Heart left ventricle (tissue), 13 donors: ENCODE data around the gene HES6.

Source experiments
- POLR2A ChIP-seq, 2 donors: fragments of 450-650 bp; IDR thresholded peaks; one replicate each; pipeline ENCODE4 v1.6.1; 2017; ENCODE audit warnings: antibody characterized with exemption in 2 of 2, mild to moderate bottlenecking in 2 of 2, moderate library complexity in 2 of 2
- TF ChIP-seq, protein P1 (sequence below), 12 donors: fragments of 200-600 bp; sonication (generic) in 4 of 12; IDR thresholded peaks; one replicate each; pipeline versions ENCODE4 v1.5.0 to v1.8.0; 2018 to 2022; ENCODE audit warnings: antibody characterized with exemption in 12 of 12, mild to moderate bottlenecking in 5 of 12
- donor health status: ischemic (EF 13 %, LVEDD 7.1; RV severe dilation, severe dysfunction).
- donor health status: DM: no; HTN: yes; CAD: no.
- donor health status: DM: no; HTN: no; CAD: no.
- donor health status: ischemic (EF 25% LVEDD 6.9; RV normal size, moderate dysfunction).
- donor health status: ischemic (EF 25% LVEDD 5.7; RV mildly dilated, moderate dysfunction).
- donor health status: ischemic (EF 35%, LVEDD 5.7; RV mildly dilated, moderate dysfunction).
- donor health status: nonischemic (EF 11% LVEDD 7.7; RV severe dilation, severe dysfunction).
- donor health status: DM: yes; HTN: yes; CAD: no.
- donor health status: PGD.
- donor health status: ischemic (EF 29% LVEDD 5.4; RV normal size, mild dysfunction).
- donor health status: nonischemic (EF 23%, LVEDD 6.1; RV moderate dilation, normal function).

GRCh38 chr2:238203973-238204683 is 35.7 kb downstream of the HES6 start:
- TF ChIP-seq, protein P1, sequence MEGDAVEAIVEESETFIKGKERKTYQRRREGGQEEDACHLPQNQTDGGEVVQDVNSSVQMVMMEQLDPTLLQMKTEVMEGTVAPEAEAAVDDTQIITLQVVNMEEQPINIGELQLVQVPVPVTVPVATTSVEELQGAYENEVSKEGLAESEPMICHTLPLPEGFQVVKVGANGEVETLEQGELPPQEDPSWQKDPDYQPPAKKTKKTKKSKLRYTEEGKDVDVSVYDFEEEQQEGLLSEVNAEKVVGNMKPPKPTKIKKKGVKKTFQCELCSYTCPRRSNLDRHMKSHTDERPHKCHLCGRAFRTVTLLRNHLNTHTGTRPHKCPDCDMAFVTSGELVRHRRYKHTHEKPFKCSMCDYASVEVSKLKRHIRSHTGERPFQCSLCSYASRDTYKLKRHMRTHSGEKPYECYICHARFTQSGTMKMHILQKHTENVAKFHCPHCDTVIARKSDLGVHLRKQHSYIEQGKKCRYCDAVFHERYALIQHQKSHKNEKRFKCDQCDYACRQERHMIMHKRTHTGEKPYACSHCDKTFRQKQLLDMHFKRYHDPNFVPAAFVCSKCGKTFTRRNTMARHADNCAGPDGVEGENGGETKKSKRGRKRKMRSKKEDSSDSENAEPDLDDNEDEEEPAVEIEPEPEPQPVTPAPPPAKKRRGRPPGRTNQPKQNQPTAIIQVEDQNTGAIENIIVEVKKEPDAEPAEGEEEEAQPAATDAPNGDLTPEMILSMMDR (IDR thresholded peaks at IDR 0.05) = no peak
- no peak for TF ChIP-seq POLR2A (IDR thresholded peaks at IDR 0.05)
